ENCODE data around the gene ENOX1. TPM values are rescaled to one million over a fixed set of nuclear protein-coding genes. Genes with fewer than 3 reads are reported as not detected.

ENOX1 gene
- total and polyA plus RNA-seq, 9 donors, result 10.1 to 17.5 (median 12.2) TPM

- no peak overlapping the region for H3K4me3 ChIP-seq (ENCODE audit: low read length)
- no peak overlapping the region for H3K27ac ChIP-seq (ENCODE audit: low read length)
- no peaks in the 10 kb centered on the region for H3K9me3 ChIP-seq (replicated peaks; ENCODE audit: control insufficient read depth, low read depth, low read length)
- no peaks in the 10 kb centered on the region for H3K27me3 ChIP-seq (ENCODE audit: control insufficient read depth, insufficient read depth, low read length)
- DNase-seq, result no peak
- no peaks in the 10 kb centered on the region for H3K36me3 ChIP-seq (ENCODE audit: control insufficient read depth, insufficient read depth, low read length)
- H3K4me1 ChIP-seq (ENCODE audit: control insufficient read depth, insufficient read depth, low read length), result no peaks in the 10 kb centered on the region
- WGBS (ENCODE audit: insufficient coverage), result 67% methylated on average over 1 of the region's 3 CpGs
Measured at GRCh38 chr13:43805071-43805468, 18.3 kb upstream of the ENOX1 start.

- Histone ChIP-seq H3K4me1 (ENCODE audit: control insufficient read depth, insufficient read depth, low read length) (no peaks in the 10 kb centered on the region), H3K9me3 (replicated peaks; ENCODE audit: control insufficient read depth, low read depth, low read length) (no peaks in the 10 kb centered on the region), H3K27ac (ENCODE audit: low read length) (no peak overlapping the region), H3K4me3 (ENCODE audit: low read length) (no peak overlapping the region), H3K36me3 (ENCODE audit: control insufficient read depth, insufficient read depth, low read length) (no peaks in the 10 kb centered on the region), H3K27me3 (ENCODE audit: control insufficient read depth, insufficient read depth, low read length) (no peaks in the 10 kb centered on the region)
- 71% methylated on average over 1 of the region's 5 CpGs for WGBS (ENCODE audit: insufficient coverage)
- peak; percentile 88 for DNase-seq
Measured at GRCh38 chr13:43804461-43805070, 17.8 kb upstream of the ENOX1 start.

- Histone ChIP-seq H3K36me3 (ENCODE audit: control insufficient read depth, insufficient read depth, low read length) (no peaks in the 10 kb centered on the region), H3K27ac (ENCODE audit: low read length) (no peak overlapping the region), H3K4me3 (ENCODE audit: low read length) (no peak overlapping the region), H3K9me3 (replicated peaks; ENCODE audit: control insufficient read depth, low read depth, low read length) (no peaks in the 10 kb centered on the region), H3K4me1 (ENCODE audit: control insufficient read depth, insufficient read depth, low read length) (no peaks in the 10 kb centered on the region), H3K27me3 (ENCODE audit: control insufficient read depth, insufficient read depth, low read length) (no peaks in the 10 kb centered on the region)
- no peak for DNase-seq
Measured at GRCh38 chr13:43802511-43802910, 15.7 kb upstream of the ENOX1 start.

- no peak overlapping the region for H3K4me3 ChIP-seq (ENCODE audit: low read length)
- H3K36me3 ChIP-seq (ENCODE audit: control insufficient read depth, insufficient read depth, low read length), result no peaks in the 10 kb centered on the region
- H3K9me3 ChIP-seq (replicated peaks; ENCODE audit: control insufficient read depth, low read depth, low read length), result no peaks in the 10 kb centered on the region
- no CpG with 5 or more reads among the region's 3 CpGs for WGBS (ENCODE audit: insufficient coverage)
- no peak overlapping the region for H3K27ac ChIP-seq (ENCODE audit: low read length)
- no peaks in the 10 kb centered on the region for H3K27me3 ChIP-seq (ENCODE audit: control insufficient read depth, insufficient read depth, low read length)
- no peak for DNase-seq
- H3K4me1 ChIP-seq (ENCODE audit: control insufficient read depth, insufficient read depth, low read length), result no peaks in the 10 kb centered on the region
Measured at GRCh38 chr13:43800828-43801227, 14.1 kb upstream of the ENOX1 start.

- H3K27me3 ChIP-seq (ENCODE audit: control insufficient read depth, insufficient read depth, low read length), result no peaks in the 10 kb centered on the region
- DNase-seq, result no peak
- no peak overlapping the region for H3K4me3 ChIP-seq (ENCODE audit: low read length)
- no CpG with 5 or more reads among the region's 4 CpGs for WGBS (ENCODE audit: insufficient coverage)
- no peaks in the 10 kb centered on the region for H3K4me1 ChIP-seq (ENCODE audit: control insufficient read depth, insufficient read depth, low read length)
- no peak overlapping the region for H3K27ac ChIP-seq (ENCODE audit: low read length)
- no peaks in the 10 kb centered on the region for H3K9me3 ChIP-seq (replicated peaks; ENCODE audit: control insufficient read depth, low read depth, low read length)
- H3K36me3 ChIP-seq (ENCODE audit: control insufficient read depth, insufficient read depth, low read length), result no peaks in the 10 kb centered on the region
Measured at GRCh38 chr13:43799191-43799590, 12.4 kb upstream of the ENOX1 start.

GRCh38 chr13:43797869-43798268, 11.1 kb upstream of the ENOX1 start:
- Histone ChIP-seq H3K27ac (ENCODE audit: low read length) (no peak overlapping the region), H3K4me3 (ENCODE audit: low read length) (no peak overlapping the region), H3K36me3 (ENCODE audit: control insufficient read depth, insufficient read depth, low read length) (no peaks in the 10 kb centered on the region), H3K27me3 (ENCODE audit: control insufficient read depth, insufficient read depth, low read length) (no peaks in the 10 kb centered on the region), H3K9me3 (replicated peaks; ENCODE audit: control insufficient read depth, low read depth, low read length) (no peaks in the 10 kb centered on the region), H3K4me1 (ENCODE audit: control insufficient read depth, insufficient read depth, low read length) (no peaks in the 10 kb centered on the region)
- WGBS (ENCODE audit: insufficient coverage), result no CpG with 5 or more reads among the region's 3 CpGs
- no peak for DNase-seq

- Histone ChIP-seq H3K9me3 (replicated peaks; ENCODE audit: control insufficient read depth, low read depth, low read length) (no peaks in the 10 kb centered on the region), H3K27ac (ENCODE audit: low read length) (no peak overlapping the region), H3K4me3 (ENCODE audit: low read length) (no peak overlapping the region), H3K27me3 (ENCODE audit: control insufficient read depth, insufficient read depth, low read length) (no peaks in the 10 kb centered on the region), H3K4me1 (ENCODE audit: control insufficient read depth, insufficient read depth, low read length) (no peaks in the 10 kb centered on the region), H3K36me3 (ENCODE audit: control insufficient read depth, insufficient read depth, low read length) (no peaks in the 10 kb centered on the region)
- WGBS (ENCODE audit: insufficient coverage), result no CpG with 5 or more reads among the region's 1 CpG
- no peak for DNase-seq
Measured at GRCh38 chr13:43797159-43797558, 10.4 kb upstream of the ENOX1 start.

- H3K4me1 ChIP-seq (ENCODE audit: control insufficient read depth, insufficient read depth, low read length), result no peaks in the 10 kb centered on the region
- no peak for DNase-seq
- H3K36me3 ChIP-seq (ENCODE audit: control insufficient read depth, insufficient read depth, low read length), result no peaks in the 10 kb centered on the region
- no peak overlapping the region for H3K27ac ChIP-seq (ENCODE audit: low read length)
- no peak overlapping the region for H3K4me3 ChIP-seq (ENCODE audit: low read length)
- H3K27me3 ChIP-seq (ENCODE audit: control insufficient read depth, insufficient read depth, low read length), result no peaks in the 10 kb centered on the region
- H3K9me3 ChIP-seq (replicated peaks; ENCODE audit: control insufficient read depth, low read depth, low read length), result no peaks in the 10 kb centered on the region
Measured at GRCh38 chr13:43794416-43794815, 7.6 kb upstream of the ENOX1 start.

GRCh38 chr13:43792076-43792881, 5.5 kb upstream of the ENOX1 start:
- Histone ChIP-seq H3K27me3 (ENCODE audit: control insufficient read depth, insufficient read depth, low read length) (peaks cover 1% of the 10 kb centered on the region), H3K9me3 (replicated peaks; ENCODE audit: control insufficient read depth, low read depth, low read length) (no peaks in the 10 kb centered on the region), H3K36me3 (ENCODE audit: control insufficient read depth, insufficient read depth, low read length) (no peaks in the 10 kb centered on the region), H3K4me3 (ENCODE audit: low read length) (no peak overlapping the region), H3K27ac (ENCODE audit: low read length) (no peak overlapping the region), H3K4me1 (ENCODE audit: control insufficient read depth, insufficient read depth, low read length) (peaks cover 9% of the 10 kb centered on the region)
- DNase-seq, result no peak
- no CpG with 5 or more reads among the region's 3 CpGs for WGBS (ENCODE audit: insufficient coverage)

GRCh38 chr13:43787997-43788396, 1.2 kb upstream of the ENOX1 start:
- Histone ChIP-seq H3K36me3 (ENCODE audit: control insufficient read depth, insufficient read depth, low read length) (no peaks in the 10 kb centered on the region), H3K4me1 (ENCODE audit: control insufficient read depth, insufficient read depth, low read length) (peaks cover 21% of the 10 kb centered on the region), H3K27me3 (ENCODE audit: control insufficient read depth, insufficient read depth, low read length) (peaks cover 4% of the 10 kb centered on the region), H3K4me3 (ENCODE audit: low read length) (peak overlapping the region; percentile 83), H3K9me3 (replicated peaks; ENCODE audit: control insufficient read depth, low read depth, low read length) (no peaks in the 10 kb centered on the region), H3K27ac (ENCODE audit: low read length) (peak overlapping the region; percentile 92)
- DNase-seq, result peak; percentile 90
- no CpG with 5 or more reads among the region's 2 CpGs for WGBS (ENCODE audit: insufficient coverage)

Data from muscle of leg (tissue), 11 donors.